GM12865 (cell line): Measurements from ENCODE around the gene CENPP.

Experiments
- DNase-seq: peaks from one replicate; pipeline ENCODE4 v3.0.0; 2010; ENCODE audit warnings: low read depth
- H3K4me3 ChIP-seq: 2 replicates; pipeline ENCODE4 v1.5.1; 2011; ENCODE audit warnings: mild to moderate bottlenecking, low read depth, low read length, control low read depth
- CTCF ChIP-seq: IDR thresholded peaks from 2 replicates; pipeline ENCODE4 v1.5.1; 2011; ENCODE audit warnings: low read length, control low read depth, low read depth, inconsistent platforms; ENCODE audit not compliant: insufficient read depth; ENCODE audit errors: missing control alignments

The CENPP gene

DNA sequence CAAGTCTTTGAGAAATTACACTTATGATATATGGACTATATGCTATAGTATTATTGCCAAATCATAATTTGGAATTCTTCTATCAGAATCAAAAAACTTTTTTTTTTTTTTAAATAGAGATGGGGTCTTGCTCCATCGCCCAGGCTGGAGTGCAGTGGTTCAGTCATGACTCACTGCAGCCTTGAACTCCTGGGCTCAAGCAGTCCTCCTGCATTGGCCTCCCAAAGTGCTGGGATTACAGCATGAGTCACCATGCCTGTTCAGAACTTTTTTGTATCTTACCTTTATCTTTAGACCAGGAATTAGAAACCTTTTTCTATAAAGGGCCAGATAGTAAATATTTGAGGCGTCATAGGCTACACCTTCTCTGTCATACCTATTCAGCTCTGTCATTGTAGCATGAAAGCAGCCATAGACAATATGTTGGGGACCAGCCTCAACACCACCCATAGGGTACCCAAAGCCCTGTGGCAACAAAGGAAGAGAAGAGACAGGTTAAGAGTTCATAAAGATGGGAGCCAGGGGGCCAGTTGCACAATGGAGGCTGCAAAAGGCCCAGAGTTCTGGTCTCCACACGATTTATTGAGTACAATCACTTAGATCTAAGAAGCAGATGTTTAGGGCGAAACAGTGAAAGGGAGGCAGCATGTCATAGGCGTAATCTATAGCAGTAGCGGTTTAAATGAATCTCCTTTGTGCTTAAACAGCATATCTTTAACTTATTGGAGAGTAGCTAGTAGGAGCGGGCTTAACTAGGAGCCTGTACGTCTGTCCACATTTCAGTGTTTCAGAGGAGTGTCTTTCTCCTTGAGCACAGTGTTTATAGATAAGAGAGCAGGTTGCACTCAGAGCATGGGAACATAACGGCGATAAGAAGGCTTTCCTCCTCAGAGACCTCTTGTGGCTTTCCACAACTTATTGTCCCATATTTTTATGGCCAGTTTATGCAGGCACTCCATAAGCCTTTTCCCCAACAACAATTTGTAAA, 197.5 kb downstream of the CENPP start:
- no peak overlapping the region for H3K4me3 ChIP-seq
- TF ChIP-seq CTCF: no peak
- no peak for DNase-seq

GRCh38 chr9:92524881-92525280, 199.1 kb downstream of the CENPP start:
- no peak for TF ChIP-seq CTCF
- H3K4me3 ChIP-seq: no peak overlapping the region
- DNase-seq: no peak

DNA sequence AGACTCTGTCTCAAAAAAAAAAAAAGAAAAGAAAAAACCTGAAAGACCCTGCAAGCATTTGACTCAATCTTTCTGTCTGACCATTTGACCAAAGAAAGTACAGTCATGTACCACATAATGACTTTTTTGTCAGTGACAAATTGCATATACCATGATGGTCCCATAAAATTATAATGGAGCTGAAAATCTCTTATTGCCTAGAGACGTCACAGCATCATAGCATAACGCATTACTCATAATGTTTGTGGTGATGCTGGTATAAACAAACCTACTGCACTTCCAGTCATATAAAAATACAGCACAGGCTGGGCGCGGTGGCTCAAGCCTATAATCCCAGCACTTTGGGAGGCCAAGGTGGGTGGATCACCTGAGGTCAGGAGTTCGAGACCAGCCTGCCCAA, 199.6 kb downstream of the CENPP start:
- no peak overlapping the region for H3K4me3 ChIP-seq
- TF ChIP-seq CTCF: no peak
- DNase-seq: no peak

DNA sequence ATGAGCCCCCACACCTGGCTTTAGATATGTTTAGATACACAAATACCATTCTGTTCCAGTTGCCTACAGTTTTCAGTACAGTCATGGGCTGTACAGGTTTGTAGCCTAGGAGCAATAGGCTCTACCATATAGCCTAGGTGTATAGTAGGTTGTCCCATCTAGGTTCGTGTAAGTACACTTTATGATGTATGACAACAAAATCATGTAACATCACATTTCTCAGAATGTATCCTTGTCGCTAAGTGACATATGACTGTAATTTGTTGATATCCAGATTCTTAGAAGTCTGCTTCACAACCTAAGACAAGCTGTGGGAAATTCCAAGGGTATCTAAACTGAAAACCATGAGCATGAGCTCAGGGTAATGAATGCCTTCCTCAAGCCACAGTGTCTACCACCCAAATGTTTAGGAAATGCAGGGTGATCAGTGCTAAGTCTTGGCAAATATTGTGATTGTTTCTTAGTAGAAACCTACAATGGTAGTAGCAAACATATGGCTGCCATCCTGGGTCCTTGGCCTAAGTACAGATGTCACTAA, 201.6 kb downstream of the CENPP start:
- no peak for DNase-seq
- no peak for TF ChIP-seq CTCF
- H3K4me3 ChIP-seq: no peak overlapping the region

GRCh38 chr9:92527832-92528521, 202.2 kb downstream of the CENPP start:
- DNase-seq: no peak
- H3K4me3 ChIP-seq: no peak overlapping the region
- no peak for TF ChIP-seq CTCF

- H3K4me3 ChIP-seq: no peak overlapping the region
- no peak for DNase-seq
- TF ChIP-seq CTCF: no peak
These were observed 202.7 kb downstream of the CENPP start for GRCh38 chr9:92528522-92528849.
